Activated CD4-positive, CD25-positive, alpha-beta regulatory T cell treated with anti-CD3 and anti-CD28 coated beads, Interleukin-2, amount 50 U/mL, for 16 hours (primary cell): Measurements from ENCODE around the gene SSTR4.
"Not testable (repeated sequence)": the region's sequence is repeated elsewhere in the genome, so short reads cannot be mapped to it uniquely, and the experiment has no call there.

Experiments
- DNase-seq: peaks from one replicate; pipeline ENCODE4 v3.0.0-alpha.2; 2020; ENCODE audit warnings: low read depth, low spot score

Gene SSTR4, protein sequence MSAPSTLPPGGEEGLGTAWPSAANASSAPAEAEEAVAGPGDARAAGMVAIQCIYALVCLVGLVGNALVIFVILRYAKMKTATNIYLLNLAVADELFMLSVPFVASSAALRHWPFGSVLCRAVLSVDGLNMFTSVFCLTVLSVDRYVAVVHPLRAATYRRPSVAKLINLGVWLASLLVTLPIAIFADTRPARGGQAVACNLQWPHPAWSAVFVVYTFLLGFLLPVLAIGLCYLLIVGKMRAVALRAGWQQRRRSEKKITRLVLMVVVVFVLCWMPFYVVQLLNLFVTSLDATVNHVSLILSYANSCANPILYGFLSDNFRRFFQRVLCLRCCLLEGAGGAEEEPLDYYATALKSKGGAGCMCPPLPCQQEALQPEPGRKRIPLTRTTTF

DNA sequence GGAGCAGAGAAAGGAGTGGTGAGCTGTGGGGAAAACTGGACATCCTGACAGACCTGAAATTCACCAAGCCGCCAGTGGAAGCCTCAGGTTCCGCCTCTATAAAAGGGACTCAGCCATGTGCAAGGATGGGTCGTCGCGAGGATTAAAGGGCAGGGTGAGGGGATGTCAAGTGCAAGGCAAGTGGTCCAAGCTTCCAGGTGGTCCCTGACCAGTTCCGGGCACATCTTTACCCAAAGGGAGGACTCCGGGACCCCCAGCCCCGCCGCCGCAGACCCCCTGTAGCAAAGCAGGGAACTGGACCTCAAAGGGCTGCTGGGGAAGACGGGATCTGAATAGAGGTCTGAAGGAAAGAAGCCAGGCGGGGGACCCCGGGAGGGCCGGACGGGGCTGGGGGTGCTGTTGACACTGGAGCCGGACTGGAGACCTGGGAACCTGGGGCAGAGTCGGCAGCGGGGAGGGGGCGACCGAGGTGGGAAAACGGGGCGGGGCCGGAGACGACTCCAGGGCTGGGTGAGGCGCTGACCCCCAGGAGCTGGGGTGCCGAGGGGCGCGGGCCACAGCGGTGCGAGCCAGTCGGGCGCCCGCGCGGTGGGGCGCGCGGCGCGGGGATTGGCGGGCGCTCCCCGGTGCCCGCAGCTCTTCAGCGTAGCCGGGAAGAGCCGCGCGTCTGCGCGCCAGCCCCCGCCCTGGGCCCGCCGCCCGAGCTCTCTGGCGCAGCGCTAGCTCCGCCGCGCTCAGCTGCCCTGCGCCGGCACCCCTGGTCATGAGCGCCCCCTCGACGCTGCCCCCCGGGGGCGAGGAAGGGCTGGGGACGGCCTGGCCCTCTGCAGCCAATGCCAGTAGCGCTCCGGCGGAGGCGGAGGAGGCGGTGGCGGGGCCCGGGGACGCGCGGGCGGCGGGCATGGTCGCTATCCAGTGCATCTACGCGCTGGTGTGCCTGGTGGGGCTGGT, at the start of gene SSTR4:
SSTR4 (plus strand) TSS at position 592 of the 951 bp plus-strand sequence; CDS start at position 764, 172 bp downstream.
- no peak for DNase-seq

DNA sequence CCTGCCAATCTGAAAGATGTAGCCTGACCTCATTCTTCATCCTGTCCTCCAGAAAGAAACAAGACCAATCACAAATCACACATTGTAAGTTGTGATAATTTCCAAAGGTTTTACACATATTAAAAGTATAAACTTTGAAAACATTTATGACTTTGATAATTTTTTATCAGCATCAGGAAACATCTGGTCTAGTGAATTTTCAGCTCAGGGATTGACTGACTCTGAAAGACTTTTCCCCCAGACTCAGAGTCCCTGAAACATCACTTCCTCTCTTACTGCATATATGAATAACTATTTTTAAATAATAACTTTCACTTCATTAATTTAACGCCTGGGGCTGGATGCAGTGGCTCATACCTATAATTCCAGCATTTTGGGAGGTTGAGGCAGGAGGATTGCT, 48.5 kb upstream of the SSTR4 start:
- no peak for DNase-seq

DNA sequence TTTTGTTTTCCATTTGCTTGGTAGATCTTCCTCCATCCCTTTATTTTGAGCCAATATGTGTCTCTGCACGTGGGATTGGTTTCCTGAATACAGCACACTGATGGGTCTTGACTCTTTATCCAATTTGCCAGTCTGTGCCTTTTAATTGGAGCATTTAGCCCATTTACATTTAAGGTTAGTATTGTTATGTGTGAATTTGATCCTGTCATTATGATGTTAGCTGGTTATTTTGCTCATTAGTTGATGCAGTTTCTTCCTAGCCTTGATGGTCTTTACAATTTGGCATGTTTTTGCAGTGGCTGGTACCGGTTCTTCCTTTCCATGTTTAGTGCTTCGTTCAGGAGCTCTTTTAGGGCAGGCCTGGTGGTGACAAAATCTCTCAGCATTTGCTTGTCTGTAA, 43.7 kb upstream of the SSTR4 start:
- DNase-seq: not testable (repeated sequence)

DNA sequence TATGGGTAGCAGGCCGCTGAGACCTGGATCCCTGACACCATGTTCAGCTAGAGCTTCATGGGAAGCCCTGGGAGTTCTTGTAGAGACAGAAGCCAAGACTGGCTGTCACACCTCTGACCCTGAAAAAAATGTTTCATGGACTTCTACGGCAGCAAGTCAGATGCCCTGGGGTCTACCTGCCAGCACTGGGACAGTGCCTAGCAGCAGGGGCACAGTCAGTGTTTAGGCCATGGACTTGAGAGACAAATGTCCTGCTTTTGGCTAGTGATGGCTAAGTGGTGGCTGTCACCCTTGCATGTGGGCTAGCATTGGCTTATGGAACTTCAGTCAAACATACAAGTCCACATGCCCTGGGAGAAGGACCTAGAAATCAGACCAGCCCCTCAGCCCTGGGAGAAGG, 41.3 kb upstream of the SSTR4 start:
- no peak for DNase-seq

DNA sequence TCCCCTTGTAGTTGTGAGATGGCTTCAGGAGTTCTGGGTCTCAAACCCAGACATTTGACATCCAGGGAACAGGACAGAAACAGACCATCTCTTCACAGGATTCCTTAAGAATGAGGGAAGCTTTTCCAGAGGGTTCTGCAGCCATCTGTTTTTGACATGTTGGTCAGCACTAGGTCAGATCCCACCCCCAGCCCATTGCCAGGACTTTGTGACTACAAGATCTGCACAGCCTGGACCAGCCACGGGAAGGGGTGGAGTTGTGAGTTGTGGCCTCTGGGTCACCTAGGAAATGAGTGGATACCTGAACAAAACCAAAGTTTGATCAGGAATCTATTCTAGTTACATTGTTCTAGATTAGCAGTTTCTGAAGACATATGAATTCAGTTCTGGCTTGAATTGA, 39.2 kb upstream of the SSTR4 start:
- no peak for DNase-seq

DNA sequence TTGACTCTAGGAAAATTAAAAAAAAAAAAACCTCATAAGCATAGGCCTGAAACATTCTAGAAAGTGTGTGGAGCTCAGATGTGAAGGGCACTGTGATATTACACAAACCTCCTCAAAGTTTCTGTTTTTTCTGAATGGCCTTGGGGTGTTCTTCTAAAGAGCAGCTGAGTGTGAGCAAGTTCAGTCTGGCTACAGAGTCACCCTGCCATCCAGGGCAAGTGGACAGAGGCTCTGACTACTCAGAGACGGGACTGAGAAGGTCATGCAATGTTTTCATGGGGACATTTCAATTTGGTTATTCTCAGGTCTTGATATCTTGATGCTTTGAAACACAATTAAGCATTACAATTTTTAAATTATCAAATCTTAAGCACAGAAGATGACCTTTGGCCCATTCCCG, 36.6 kb upstream of the SSTR4 start:
- no peak for DNase-seq

DNA sequence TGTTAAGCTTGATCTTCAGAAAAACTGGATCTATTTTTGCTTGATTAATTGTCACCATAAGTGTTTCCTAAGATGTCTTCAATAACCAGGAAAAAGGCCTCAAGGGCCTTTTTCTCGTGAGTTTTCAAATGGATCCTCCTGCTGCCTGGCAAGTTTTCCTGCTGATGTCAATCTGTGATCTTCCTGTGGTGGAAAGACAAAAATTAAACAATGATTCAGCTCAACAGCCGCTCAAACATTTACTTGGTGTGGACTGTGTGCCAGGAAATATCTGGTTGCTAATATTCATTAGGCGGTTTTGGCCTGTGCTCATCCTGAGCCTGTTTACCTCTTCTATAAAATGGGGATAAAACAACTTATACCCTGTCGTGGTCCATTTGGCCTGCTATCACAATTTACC, 35.4 kb upstream of the SSTR4 start:
- DNase-seq: no peak

DNA sequence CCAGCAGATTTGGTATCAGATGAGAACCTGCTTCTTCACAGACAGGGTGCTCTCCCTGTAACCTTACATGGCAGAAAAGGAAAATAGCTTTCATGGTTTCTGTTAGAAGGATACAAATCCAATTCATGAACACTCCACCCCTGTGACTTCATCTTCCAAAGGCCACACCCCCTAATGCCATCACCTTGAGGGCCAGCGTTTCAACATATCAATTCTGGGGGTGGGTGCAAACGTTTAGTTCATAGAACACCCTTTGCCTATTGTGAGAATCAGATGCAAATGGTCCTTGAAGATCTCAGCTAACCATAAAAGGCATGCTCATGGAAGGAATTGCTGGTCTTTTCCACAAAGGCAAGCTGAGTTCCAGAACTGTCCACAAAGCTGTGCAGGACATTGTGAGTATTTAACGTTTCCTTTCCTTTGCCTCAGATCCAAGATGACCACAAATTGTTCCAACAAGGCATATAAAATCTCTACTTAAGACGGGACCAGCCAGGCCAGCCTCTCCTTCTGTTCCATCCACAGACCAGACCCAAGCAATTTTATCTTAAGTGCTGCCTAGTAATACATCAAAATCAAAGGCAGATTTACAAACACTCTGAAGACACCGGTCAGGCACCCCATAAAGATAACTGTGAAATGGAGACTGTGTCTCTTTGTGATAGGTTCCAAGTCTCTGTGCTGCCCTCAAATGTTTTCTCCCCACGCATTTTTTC, 34.7 kb upstream of the SSTR4 start:
- no peak for DNase-seq

DNA sequence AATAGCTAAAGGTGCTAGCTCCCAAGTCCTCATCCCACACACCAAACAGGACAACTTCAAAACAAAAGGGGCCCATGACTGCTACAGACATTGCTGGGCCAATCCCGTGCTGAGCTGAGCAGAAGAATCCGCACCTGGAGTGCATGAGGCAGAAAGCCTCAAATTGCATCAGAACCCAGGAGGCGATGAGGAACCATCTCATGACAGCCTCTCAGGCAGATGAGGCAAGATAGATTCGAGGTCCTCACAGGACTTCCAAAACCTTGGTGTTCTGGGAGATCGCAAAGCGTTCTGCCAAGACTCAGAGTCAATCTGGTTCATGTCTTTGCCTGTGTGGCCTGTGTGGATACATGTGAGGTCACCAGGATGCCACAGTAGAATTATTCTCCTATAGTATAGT, 32.8 kb upstream of the SSTR4 start:
- no peak for DNase-seq

DNA sequence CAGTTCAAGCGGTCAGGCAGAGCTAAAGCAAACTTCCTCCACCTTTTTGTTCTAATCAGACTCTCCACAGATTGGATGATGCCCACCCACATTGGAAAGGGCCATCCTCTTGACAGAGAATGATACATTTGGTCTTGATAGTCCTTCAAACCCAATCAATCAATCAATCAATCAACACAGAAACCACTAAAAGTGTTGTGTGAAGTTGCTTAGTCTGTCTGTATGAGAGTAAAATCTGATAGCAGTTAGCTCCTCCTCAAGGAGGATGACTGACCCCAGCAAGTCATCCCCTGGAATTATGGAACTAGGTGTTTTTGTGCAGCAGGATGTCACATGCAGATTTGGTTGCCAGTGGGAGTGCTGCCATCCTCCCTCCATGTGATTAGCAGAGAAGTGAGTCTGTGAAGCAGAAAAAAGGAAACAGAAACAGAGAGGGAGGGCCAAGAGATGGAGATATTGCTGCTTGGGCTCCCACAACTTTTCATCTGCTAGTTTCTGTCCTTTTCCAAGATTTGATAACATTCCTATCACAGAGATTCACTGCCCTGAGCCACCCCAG, 32.0 kb upstream of the SSTR4 start:
- no peak for DNase-seq

DNA sequence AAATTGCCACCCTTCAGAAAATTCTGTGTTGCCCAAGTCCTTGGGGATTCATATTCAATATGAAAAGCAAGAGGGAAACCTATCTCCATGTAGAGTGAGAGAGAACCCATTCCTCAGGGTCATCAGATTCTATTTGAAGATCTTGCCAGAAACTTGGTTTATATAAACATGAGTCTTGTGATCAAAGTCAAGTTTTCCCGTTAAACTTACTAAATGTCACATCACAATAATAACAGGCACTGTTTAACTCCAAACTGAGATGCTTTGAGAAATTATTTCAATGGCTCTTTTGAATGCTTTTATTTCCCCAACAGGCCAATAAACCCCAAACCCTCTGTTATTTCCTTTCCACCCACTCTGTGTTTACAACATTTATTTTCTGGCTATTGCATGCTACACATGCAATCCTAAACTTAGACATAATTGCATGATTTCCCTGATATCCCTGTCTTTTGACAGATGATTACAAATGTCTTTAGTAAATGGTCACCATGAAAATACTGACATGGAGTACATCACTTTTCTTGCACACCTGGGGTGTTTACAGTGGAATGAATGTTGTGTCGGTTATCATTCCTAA, 31.1 kb upstream of the SSTR4 start:
- DNase-seq: no peak

DNA sequence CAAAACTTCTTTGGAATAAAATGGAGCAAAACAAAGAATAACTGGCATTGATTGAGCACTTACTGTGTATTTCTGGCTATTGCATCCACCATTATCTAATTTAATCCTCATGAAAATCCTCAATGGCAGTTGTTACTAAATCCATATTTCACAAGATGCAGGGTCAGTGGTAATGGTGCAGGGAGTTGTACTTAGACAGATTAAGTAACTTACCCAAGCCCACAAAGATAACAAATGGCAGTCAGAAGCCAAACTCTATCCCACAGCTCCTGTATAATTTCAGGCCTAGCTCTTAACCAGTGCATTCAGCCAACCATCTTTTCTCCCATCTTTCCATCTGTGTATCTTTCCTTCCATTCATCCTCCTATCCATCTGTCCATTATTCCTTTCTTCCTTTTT, 29.3 kb upstream of the SSTR4 start:
- no peak for DNase-seq

DNA sequence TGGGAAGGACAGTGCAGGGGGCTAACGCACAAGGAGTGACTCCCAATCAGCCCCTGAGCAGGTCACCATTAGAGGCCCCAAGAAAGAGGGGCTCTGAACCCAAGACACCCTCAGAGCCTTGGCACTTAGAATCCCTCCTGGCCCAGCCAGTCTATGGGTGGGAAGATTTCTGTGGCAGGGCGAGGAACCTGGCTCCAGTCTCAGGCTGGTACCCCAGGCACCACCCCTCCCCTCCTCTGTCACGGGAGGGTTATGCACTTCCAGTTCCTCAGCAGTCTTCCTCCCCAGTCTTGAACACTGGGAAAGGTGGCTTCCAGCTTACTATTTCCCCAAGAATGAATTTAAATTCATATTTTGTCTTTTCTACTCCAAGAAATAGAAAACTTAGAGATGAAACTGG, 27.6 kb upstream of the SSTR4 start:
- no peak for DNase-seq

DNA sequence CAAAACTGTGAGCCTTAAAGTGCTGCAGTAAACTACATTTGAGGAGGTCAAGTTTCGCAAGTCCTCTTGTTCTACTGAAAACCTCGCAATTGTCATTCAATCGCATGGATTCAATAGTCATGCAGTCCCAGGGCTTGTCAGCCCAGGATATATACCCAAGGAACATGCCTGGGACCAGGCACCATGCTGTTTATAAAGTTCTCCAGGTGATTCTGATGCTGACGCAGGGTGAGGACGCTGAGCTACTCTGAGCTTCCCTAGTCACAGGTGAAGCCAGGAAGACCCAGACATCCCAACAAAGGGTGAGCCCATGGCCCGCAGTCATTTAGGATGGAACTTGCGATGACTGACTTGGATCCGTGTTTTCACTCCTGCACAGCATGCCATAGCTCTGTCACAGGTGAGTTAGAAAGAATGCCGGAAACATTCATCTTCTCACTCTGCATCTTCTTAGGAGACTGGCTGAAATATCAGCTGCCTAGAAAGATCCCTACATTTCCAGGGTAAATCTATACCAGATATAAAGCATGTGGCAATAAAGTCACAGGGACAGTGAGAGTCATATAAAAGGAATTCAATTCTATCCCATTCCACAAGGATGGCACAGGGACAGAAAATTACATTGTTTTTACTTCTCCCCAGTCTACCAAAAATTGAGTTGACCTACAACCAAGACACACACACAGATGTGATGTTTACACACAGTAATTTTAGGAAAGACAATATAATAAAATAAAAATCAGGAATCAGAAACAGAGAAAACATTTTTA, 27.0 kb upstream of the SSTR4 start:
- DNase-seq: no peak

DNA sequence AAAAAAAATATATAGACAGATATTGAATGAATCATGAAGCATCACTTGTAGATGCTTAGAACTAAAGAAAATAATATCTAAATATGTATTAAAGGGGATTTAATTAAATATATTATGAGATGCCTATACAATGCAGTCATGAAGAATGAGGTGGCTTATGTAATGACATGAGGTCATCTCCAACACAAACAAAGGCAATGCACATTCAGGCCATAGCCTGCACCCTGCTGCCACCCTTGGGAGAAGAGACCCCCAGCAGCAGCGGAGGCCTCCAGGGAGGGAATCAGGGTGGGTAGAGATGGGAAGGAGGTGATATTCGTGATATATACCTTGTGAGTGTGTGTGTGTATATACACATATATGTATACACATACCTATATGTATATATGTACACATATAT, 26.4 kb upstream of the SSTR4 start:
- DNase-seq: no peak

DNA sequence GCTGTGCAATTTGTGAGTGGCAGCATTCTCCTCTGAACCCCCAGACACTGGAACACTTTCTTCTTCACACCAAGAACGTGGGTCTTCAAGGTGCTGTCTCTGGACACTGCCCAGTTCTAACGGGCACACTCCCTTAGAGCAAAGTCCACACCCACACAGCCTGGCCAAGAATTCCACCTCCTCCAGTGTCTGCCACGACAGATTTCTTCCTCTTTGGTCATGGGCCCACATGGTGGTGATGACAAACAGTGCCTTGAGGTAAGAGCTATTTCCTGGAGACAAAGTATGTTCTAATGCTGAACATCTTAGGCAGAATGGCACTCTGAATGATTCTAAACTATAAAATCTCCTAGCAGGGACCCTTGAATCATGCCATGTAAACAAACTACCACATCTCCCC, 25.5 kb upstream of the SSTR4 start:
- DNase-seq: no peak

DNA sequence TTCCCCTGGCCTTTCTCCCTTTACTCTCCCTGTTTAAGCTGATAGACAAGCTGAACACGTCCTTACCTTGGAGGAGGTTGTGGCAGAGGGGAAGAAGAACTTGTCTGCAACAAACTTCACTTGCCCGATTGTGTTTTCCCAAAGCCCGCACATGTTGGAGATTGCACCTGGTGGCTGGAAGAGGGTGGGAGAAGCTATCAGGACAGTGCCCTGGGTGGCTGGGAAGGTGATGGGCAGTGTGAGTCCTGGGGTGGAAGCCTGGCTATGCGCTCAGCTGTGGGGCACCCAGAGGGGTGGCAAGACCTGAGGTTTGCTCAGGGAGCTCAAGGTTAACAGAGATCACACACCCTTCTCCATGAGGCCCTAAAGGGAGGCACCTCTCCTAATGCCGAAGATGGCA, 25.0 kb upstream of the SSTR4 start:
- DNase-seq: no peak

DNA sequence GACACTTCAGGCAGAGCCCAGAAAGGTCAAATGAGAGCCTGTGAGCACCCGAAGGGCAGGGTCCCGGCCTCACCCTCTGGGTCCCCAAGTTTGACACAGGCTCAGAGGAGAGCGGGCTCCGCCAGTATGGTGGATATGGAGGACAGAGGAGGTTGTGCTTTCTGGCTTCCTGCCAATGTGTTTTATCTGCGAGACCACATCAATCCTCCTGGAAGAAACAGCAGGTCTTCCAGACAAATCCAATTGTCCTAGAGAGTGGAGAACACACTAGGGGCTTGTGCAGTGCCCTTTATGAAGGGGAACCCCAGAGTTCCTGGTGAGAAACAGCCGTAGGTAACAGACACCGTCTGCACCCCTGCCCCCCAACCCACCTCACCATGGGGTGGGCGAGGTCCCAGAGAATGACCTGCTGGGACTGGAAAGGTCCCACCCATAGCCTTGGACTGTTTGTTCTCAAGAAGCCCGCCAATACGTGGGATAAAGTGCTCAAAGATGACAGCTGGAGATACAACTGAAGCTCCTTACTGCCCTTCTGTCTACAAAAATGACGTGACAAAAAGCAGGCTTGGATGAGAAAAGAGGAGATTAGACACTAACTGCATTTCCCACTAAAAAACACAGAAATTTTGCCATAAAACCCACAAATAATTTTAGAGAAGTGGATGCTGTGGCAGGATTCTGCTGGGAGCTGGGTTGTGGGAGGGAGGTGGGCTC, 23.9 kb upstream of the SSTR4 start:
- DNase-seq: no peak

DNA sequence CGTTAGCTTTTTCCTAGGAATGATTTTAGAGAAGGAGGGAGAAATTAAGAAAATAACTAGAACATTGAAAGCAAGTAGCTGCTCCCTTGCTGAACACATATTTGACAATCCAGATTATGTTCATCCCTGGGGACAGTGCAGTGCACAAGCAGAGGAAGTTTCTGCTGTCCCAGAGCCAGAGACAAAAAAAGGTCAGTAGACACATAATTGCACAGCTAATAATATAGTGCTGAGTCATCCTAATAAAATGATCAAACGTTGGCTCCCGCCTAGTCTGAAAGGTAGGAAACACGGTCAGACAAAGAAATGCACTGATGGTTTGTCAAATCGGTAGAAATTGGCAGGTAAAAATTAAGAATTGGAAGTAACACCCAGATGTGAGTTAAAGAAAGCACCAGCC, 21.7 kb upstream of the SSTR4 start:
- DNase-seq: no peak

DNA sequence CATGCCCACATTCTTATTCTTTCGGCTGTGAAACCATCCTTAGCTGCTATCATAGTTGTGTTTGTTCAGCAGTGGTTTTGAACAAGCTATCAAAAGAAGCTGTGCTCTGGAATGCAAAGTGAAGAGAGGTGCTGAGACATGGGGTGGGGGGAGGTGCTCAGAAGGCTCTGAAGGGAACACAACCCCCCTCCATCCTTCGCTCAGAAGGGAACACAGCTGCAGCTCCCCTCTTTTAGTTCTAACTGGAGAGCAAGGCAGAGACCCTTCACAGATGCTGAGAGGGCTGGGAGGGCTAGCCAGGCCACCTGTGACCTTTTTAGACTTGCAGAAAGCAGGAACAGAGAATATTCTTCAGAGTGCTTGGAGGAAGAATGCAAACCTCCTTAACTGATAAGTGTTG, 17.6 kb upstream of the SSTR4 start:
- DNase-seq: no peak
